Subcutaneous abdominal adipose tissue (tissue), 5 donors: Measurements from ENCODE around the gene UCK2.

Source experiments
- H3K27ac ChIP-seq: one replicate; pipeline ENCODE4 v1.7.0; 2013; ENCODE audit warnings: low read depth, mild to moderate bottlenecking, inconsistent platforms, low read length, moderate library complexity
- H3K27me3 ChIP-seq, 5 donors: one replicate each; pipeline ENCODE4 v1.7.0; 2013; ENCODE audit warnings: low read length in 5 of 5, inconsistent platforms in 1 of 5; ENCODE audit not compliant: control insufficient read depth in 5 of 5, insufficient read depth in 4 of 5
- H3K36me3 ChIP-seq, 5 donors: one replicate each; pipeline ENCODE4 v1.7.0; 2013; ENCODE audit warnings: low read length in 5 of 5; ENCODE audit not compliant: control insufficient read depth in 5 of 5, insufficient read depth in 5 of 5
- H3K4me1 ChIP-seq, 5 donors: one replicate each; pipeline ENCODE4 v1.7.0; 2013; ENCODE audit warnings: low read length in 5 of 5, mild to moderate bottlenecking in 3 of 5, moderate library complexity in 1 of 5; ENCODE audit not compliant: control insufficient read depth in 5 of 5, insufficient read depth in 5 of 5
- H3K4me3 ChIP-seq, 5 donors: one replicate each; pipeline ENCODE4 v1.7.0; 2013; ENCODE audit warnings: low read length in 5 of 5, low read depth in 1 of 5
- H3K9ac ChIP-seq, 5 donors: one replicate each; pipeline ENCODE4 v1.7.0; 2013; ENCODE audit warnings: low read length in 5 of 5, mild to moderate bottlenecking in 4 of 5, moderate library complexity in 3 of 5
- H3K9me3 ChIP-seq, 5 donors: one replicate each; pipeline ENCODE4 v1.7.0; 2013; ENCODE audit warnings: low read length in 5 of 5; ENCODE audit not compliant: control insufficient read depth in 5 of 5
- donor health status: healthy.
- donor health status: healthy.
- donor health status: healthy.
- donor health status: healthy.
- donor health status: healthy.

The UCK2 gene

DNA sequence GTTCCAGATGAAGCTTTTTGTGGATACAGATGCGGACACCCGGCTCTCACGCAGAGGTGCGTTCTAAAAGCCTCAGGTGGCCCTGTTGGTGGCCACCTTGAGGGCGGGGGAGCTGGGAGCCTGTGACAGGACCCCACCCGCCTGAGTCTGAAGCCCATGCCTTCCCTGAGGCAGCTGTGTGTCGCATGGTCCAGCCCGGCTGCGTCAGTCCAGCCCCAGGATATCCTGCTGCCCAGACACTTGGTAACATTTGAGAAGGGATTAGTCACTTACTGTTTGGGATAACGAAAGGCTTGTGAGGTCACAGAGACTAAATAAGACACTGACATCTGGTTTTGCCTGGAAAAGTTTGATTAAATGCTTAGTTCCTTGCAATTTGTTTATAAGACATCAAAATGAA, 68.9 kb downstream of the UCK2 start:
- peaks cover 5 to 33% (median 17%) of the 10 kb centered on the region in 5 donors for H3K36me3 ChIP-seq
- no peaks in the 10 kb centered on the region for H3K27me3 ChIP-seq
- H3K4me3 ChIP-seq: no peak overlapping the region
- no peak overlapping the region for H3K27ac ChIP-seq
- H3K9ac ChIP-seq: no peak overlapping the region
- H3K4me1 ChIP-seq: peaks cover 3 to 22% (median 7%) of the 10 kb centered on the region in 5 donors
- H3K9me3 ChIP-seq: no peaks in the 10 kb centered on the region

DNA sequence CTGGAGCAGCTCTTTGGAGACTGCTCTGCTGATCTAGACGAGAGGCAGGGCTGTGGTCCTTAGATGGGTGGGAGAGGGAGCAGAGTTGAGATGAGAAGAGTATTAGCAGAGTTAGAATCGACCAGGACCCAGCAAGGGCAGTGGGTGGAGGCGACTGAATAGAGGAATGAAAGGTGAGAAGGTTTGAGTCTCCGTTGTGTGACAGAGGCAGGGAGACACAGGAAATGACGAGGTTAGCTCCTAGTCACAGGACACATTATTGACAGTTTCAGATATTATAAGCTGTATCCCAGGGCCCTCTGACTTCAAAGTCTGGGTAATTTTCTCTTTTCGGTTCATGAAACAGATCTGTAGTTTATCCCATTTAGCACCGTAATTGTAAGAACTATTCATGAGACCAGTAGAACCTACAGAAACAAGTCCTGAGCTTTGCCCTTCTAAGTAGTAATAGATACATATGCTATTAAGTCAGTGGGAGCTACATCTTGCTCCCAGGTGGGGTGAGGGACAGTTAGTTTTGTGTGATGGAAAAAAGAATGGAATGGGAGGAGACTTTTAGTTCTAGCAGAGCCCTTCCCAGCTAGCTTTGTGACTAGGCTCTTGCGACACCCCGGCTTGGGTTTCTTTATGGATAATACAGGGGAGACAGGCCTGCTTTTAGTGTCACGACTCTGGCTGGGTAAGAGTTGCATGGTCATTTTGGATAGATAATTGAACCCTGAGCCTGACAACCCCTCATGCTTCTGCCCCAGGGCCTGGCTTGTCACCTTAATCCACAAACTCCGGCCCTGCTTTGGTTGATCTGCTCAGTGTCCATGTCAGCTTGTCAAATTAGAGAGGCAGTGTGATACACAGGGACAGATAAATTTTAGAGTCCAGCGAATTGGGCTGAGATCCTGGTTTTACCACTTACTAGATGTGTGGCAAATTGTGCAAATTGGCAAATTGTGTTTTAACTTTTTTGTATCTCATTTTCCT, 70.2 kb downstream of the UCK2 start:
- Histone ChIP-seq H3K27me3 (no peaks in the 10 kb centered on the region), H3K36me3 (peaks cover 0 to 20% (median 11%) of the 10 kb centered on the region in 5 donors), H3K9me3 (no peaks in the 10 kb centered on the region), H3K4me3 (no peak overlapping the region), H3K9ac (no peak overlapping the region), H3K4me1 (peaks cover 3 to 22% (median 7%) of the 10 kb centered on the region in 5 donors), H3K27ac (no peak overlapping the region)

DNA sequence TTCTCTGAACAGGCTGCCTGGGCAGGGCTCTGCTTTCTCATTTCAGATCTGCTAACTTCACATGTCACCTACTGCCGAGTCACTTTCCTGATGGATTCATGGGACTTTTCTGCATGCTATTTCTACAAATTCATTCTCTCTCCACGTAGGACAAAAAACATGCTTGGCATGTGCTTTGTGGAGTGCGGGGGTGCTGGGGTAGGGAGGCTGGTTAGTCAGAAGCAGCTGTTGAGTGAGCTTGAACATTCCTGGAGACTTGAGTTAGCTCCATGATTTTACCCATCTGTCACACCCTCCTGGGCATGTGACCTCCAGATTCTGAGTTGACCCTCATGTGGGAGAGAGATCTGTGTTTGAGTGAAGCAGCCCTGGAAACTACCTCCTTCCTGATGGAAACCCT, 71.4 kb downstream of the UCK2 start:
- H3K4me3 ChIP-seq: no peak overlapping the region
- peaks cover 0 to 21% (median 13%) of the 10 kb centered on the region in 5 donors for H3K36me3 ChIP-seq
- H3K4me1 ChIP-seq: peaks cover 5 to 28% (median 7%) of the 10 kb centered on the region in 5 donors
- H3K9me3 ChIP-seq: no peaks in the 10 kb centered on the region
- no peak overlapping the region for H3K9ac ChIP-seq
- peak overlapping the region; percentile 16 for H3K27ac ChIP-seq
- H3K27me3 ChIP-seq: no peaks in the 10 kb centered on the region

DNA sequence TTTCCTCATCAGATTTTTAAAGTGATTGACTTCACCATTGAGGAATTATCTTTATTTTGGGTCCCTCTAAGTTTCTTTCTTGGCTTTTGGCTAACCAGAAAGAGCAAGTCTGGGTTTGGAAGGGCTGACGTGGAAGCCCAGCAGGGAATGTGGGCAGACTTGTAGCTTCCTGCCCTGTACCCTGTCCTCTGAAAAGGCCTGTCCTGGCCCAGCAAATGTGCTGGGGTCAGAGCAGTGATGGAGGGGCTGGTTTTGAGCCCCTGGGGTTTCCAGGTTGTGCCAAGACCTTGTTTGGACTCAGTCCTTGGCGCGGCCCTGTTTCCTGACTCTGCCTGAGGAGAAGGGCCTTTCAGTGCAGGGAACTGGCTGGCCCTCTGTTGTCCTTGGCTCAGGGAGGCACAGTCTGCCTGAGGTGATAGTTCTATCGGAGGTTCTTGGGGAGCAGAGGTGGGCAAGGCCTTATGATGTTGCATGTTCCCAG, 72.1 kb downstream of the UCK2 start:
- Histone ChIP-seq H3K9ac (no peak overlapping the region), H3K4me3 (no peak overlapping the region), H3K27ac (peak overlapping the region; percentile 16), H3K9me3 (no peaks in the 10 kb centered on the region), H3K27me3 (no peaks in the 10 kb centered on the region), H3K4me1 (peaks cover 5 to 31% (median 7%) of the 10 kb centered on the region in 5 donors), H3K36me3 (peaks cover 0 to 20% (median 13%) of the 10 kb centered on the region in 5 donors)

DNA sequence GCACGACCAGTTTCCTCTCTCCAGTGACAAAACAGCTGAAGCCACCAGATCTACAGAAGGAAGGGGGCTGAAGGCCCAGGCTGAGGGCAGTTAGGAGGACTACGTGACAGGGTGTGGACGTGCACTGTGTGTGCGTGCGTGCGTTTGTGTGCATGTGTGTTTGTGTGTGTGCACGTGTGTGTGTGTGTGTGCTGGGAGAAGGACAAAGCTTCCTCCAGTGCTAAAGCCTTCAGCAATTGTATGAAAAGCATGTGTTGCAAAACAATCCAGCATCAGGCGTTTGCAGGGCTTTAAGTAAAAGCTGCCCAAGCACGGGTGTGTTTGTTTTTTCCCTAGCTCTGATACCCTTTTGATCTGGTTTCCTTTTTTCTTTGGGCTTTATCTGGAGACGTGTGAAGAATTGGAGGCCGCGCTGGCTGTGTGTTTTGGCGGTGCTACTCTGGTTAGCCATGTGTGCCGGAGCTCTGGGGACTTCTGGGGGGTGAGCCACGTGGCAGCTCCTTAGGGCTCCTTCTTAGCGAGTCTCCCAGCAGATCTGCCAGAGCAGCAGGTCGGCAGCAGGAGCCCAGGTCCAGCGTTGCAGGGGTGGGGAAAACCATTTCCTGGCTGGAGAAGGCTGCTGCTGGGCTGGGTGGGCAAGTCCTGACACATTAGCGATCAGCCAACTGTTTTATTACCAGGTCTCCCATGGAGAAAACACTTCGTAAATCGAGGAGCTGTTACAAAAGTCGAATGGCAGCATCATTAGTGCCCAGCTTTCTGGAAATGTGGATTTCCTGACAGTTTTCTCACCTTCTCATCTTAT, 73.4 kb downstream of the UCK2 start:
- peak overlapping the region in 1 of 5 donors; percentile 6 for H3K9ac ChIP-seq
- no peaks in the 10 kb centered on the region for H3K9me3 ChIP-seq
- no peak overlapping the region for H3K4me3 ChIP-seq
- no peak overlapping the region for H3K27ac ChIP-seq
- H3K36me3 ChIP-seq: peaks cover 0 to 18% (median 13%) of the 10 kb centered on the region in 5 donors
- H3K4me1 ChIP-seq: peaks cover 5 to 27% (median 7%) of the 10 kb centered on the region in 5 donors
- H3K27me3 ChIP-seq: no peaks in the 10 kb centered on the region

DNA sequence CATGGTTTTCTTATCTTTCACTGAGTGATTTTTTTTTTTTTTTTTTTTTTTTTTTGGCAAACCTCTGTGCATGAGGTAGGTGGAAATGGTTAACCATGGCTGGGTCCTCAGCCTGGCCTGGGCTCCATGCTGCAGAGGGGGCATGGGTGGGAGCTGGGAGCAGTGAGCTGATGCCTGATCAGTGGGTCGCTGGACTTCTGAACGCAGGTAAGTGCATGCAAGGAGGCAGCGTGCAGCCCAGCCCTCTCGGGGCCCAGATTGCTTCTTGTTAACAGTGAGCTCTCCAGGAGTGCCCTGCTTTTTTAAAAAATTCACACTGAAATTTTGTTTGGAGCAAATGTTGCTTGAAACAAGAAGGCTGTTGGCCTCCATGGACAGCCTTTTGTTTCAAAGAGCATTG, 75.2 kb downstream of the UCK2 start:
- no peaks in the 10 kb centered on the region for H3K9me3 ChIP-seq
- H3K9ac ChIP-seq: no peak overlapping the region
- H3K27me3 ChIP-seq: no peaks in the 10 kb centered on the region
- H3K36me3 ChIP-seq: peaks cover 0 to 13% (median 11%) of the 10 kb centered on the region in 5 donors
- H3K27ac ChIP-seq: no peak overlapping the region
- H3K4me1 ChIP-seq: peaks cover 2 to 27% (median 7%) of the 10 kb centered on the region in 5 donors
- H3K4me3 ChIP-seq: no peak overlapping the region

DNA sequence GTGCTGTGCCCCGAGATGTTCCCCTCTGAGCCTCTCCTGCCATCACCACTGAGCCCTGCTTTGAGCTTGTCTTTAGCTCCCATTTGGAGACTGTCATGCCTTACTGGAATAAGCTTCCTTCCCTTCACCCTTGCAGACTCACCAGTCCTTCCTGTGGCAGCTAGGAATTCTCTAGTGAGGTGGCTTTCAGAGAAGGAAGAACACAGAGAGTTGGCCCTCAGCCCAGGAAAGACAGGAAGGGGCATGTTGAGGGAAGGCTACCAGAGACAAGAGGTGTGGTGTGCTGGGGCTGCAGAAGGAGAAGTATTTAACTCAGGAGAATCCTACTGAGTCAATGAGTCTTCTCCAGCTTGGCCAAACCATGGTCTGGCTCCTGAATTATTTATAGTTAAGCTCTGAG, 76.3 kb downstream of the UCK2 start:
- H3K4me1 ChIP-seq: peaks cover 2 to 27% (median 7%) of the 10 kb centered on the region in 5 donors
- no peak overlapping the region for H3K27ac ChIP-seq
- H3K9me3 ChIP-seq: no peaks in the 10 kb centered on the region
- H3K36me3 ChIP-seq: peaks cover 0 to 19% (median 13%) of the 10 kb centered on the region in 5 donors
- H3K4me3 ChIP-seq: no peak overlapping the region
- no peak overlapping the region for H3K9ac ChIP-seq
- no peaks in the 10 kb centered on the region for H3K27me3 ChIP-seq

DNA sequence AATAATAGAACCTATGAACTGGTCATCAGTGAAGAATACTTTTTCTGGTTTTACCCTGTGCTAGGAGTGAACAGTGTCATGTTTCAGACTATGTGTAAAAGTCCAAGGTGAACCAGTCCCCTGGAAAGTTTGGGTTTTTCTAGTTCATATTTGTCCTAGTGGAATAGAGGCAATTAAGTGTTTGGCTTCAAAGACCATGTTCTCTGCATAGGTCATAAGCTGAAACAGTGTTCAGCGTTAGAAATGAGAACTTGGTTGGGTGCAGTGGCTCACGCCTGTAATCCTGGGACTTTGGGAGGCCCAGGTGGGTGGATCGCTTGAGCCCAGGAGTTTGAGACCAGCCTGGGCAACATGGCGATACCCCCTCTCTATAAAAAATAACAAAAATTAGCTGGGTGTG, 77.5 kb downstream of the UCK2 start:
- Histone ChIP-seq H3K4me3 (no peak overlapping the region), H3K27ac (no peak overlapping the region), H3K27me3 (no peaks in the 10 kb centered on the region), H3K9me3 (no peaks in the 10 kb centered on the region), H3K9ac (no peak overlapping the region), H3K36me3 (peaks cover 0 to 30% (median 13%) of the 10 kb centered on the region in 5 donors), H3K4me1 (peaks cover 2 to 21% (median 5%) of the 10 kb centered on the region in 5 donors)

DNA sequence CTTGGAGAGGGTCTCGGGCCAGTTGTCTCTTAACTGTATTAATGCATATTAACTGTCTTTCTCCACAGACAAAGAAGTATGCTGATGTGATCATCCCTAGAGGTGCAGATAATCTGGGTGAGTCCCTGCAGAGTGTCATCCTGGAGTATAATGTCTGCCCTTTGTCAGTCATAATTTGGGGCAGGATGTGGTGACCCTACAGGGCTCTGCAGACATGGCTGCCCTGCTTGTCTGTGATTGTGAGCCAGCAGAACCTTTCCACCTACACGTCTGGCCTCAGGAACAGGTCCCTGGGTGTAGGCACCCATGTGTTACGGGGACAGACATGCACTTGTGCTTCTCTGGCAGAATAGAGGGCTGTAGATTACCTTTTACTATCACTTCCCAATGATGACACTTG, 78.4 kb downstream of the UCK2 start:
- Histone ChIP-seq H3K36me3 (peaks cover 0 to 30% (median 13%) of the 10 kb centered on the region in 5 donors), H3K4me1 (peaks cover 2 to 21% (median 6%) of the 10 kb centered on the region in 5 donors), H3K4me3 (no peak overlapping the region), H3K27me3 (no peaks in the 10 kb centered on the region), H3K9me3 (no peaks in the 10 kb centered on the region), H3K27ac (no peak overlapping the region), H3K9ac (no peak overlapping the region)
